Activated gamma-delta T cell treated with anti-CD3 and anti-CD28 coated beads, Interleukin-2, amount 50 U/mL, for 16 hours (primary cell): ENCODE data around the gene GRM7.

Experiments used
- DNase-seq: peaks from one replicate; pipeline ENCODE4 v3.0.0-alpha.2; 2020; ENCODE audit warnings: low read depth

GRM7 gene

GRCh38 chr3:7307410-7307809 is 446.5 kb downstream of the GRM7 start:
- no peak for DNase-seq

GRCh38 chr3:7309641-7310102 is 448.8 kb downstream of the GRM7 start:
- DNase-seq = no peak

- DNase-seq = no peak
Measured at GRCh38 chr3:7315037-7315436, 454.1 kb downstream of the GRM7 start.

GRCh38 chr3:7322957-7323669 is 462.2 kb downstream of the GRM7 start:
- DNase-seq = no peak

- DNase-seq = no peak
Measured at GRCh38 chr3:7328339-7328738, 467.4 kb downstream of the GRM7 start.

GRCh38 chr3:7332696-7333095 is 471.8 kb downstream of the GRM7 start:
- DNase-seq = no peak

GRCh38 chr3:7333125-7333524 is 472.2 kb downstream of the GRM7 start:
- no peak for DNase-seq

GRCh38 chr3:7340795-7341194 is 479.9 kb downstream of the GRM7 start:
- DNase-seq = no peak

- DNase-seq = no peak
Measured at GRCh38 chr3:7346364-7346763, 485.4 kb downstream of the GRM7 start.

- no peak for DNase-seq
Measured at GRCh38 chr3:7357101-7357500, 496.2 kb downstream of the GRM7 start.

- DNase-seq = no peak
Measured at GRCh38 chr3:7367968-7368367, 507.1 kb downstream of the GRM7 start.

- no peak for DNase-seq
Measured at GRCh38 chr3:7368597-7368996, 507.7 kb downstream of the GRM7 start.

GRCh38 chr3:7371693-7372572 is 511.0 kb downstream of the GRM7 start:
- DNase-seq = no peak

GRCh38 chr3:7377103-7377502 is 516.2 kb downstream of the GRM7 start:
- no peak for DNase-seq

GRCh38 chr3:7381741-7382140 is 520.8 kb downstream of the GRM7 start:
- no peak for DNase-seq

GRCh38 chr3:7382293-7383010 is 521.5 kb downstream of the GRM7 start:
- DNase-seq = no peak

GRCh38 chr3:7385635-7386034 is 524.7 kb downstream of the GRM7 start:
- no peak for DNase-seq

- DNase-seq = no peak
Measured at GRCh38 chr3:7388026-7388425, 527.1 kb downstream of the GRM7 start.

GRCh38 chr3:7392206-7392605 is 531.3 kb downstream of the GRM7 start:
- no peak for DNase-seq

GRCh38 chr3:7393944-7394605 is 533.2 kb downstream of the GRM7 start:
- DNase-seq = no peak

- no peak for DNase-seq
Measured at GRCh38 chr3:7396534-7396933, 535.6 kb downstream of the GRM7 start.

- no peak for DNase-seq
Measured at GRCh38 chr3:7397097-7397496, 536.2 kb downstream of the GRM7 start.
